Nephron (organoid): ENCODE results near the gene MALRD1.

Source experiments
- H3K27ac Mint-ChIP-seq, 3 experiments: 2 replicates each; pipeline ENCODE4 v1.8.0; 2020; ENCODE audit warnings: mixed read lengths in 3 of 3, mild to moderate bottlenecking in 2 of 3, moderate library complexity in 1 of 3
- H3K27me3 Mint-ChIP-seq: 2 replicates; pipeline ENCODE4 v1.8.0; 2021; ENCODE audit warnings: low read depth, mild to moderate bottlenecking, moderate library complexity, mixed read lengths
- H3K36me3 Mint-ChIP-seq: 2 replicates; pipeline ENCODE4 v1.8.0; 2020; ENCODE audit warnings: low read depth, mixed read lengths
- H3K4me1 Mint-ChIP-seq: 2 replicates; pipeline ENCODE4 v1.8.0; 2020; ENCODE audit warnings: mixed read lengths
- H3K4me3 Mint-ChIP-seq, 3 experiments: 2 replicates each; pipeline ENCODE4 v1.8.0; 2020; ENCODE audit warnings: mild to moderate bottlenecking in 3 of 3, mixed read lengths in 3 of 3, moderate library complexity in 2 of 3
- H3K9me3 Mint-ChIP-seq: 2 replicates; pipeline ENCODE4 v1.8.0; 2020; ENCODE audit warnings: mixed read lengths
- CTCF ChIP-seq, 3 experiments: fragments of 200-600 bp; sonication (generic); IDR thresholded peaks; one replicate each; pipeline ENCODE4 v1.5.0; 2021; ENCODE audit warnings: antibody characterized with exemption in 3 of 3; ENCODE audit not compliant: unreplicated experiment in 3 of 3

Gene MALRD1

DNA sequence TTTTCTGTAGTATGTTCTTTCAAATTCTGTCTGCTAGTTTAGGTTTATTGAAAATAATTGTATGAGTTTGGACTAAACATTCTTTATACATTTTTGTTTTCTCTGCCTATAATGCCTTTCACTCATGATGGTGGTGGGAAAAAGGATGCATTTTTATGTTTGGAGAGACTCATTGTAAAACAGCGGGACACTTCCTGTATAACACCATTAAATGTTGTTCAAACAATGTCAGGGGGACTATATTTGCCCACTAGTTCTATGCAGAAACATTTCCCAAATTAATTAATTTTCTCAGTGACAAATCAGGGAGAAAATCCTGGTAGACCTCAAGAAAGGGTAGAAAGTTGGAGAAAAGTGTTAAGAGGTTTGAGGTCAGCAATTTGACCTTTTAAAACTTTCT lies 207.7 kb downstream of the MALRD1 start:
- H3K36me3 Mint-ChIP-seq: no peaks in the 10 kb centered on the region
- peak overlapping the region; percentile 85 to 92 (median 87) for H3K27ac Mint-ChIP-seq
- TF ChIP-seq CTCF (IDR thresholded peaks at IDR 0.05; ENCODE audit: unreplicated experiment in 3 of 3): no peak
- no peak overlapping the region for H3K4me3 Mint-ChIP-seq
- H3K27me3 Mint-ChIP-seq: peaks cover 4% of the 10 kb centered on the region
- no peaks in the 10 kb centered on the region for H3K9me3 Mint-ChIP-seq
- peaks cover 26% of the 10 kb centered on the region for H3K4me1 Mint-ChIP-seq

DNA sequence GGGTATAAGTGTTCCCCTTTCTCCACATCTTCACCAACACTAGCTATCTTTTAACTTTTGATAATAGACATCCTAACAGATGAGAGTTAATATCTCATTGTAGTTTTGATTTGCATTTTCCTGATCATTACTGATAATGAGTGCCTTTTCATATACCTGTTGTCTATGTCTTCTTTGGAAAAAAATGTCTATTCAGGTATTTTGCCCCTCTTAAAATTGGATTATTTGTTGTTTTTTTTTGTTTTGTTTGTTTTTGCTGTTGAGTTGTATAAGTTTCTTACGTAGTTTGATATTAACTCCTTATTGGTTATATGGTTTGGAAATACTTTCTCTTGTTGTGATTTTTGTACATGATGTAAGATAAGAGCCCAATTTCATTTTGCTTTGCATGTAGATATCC lies 214.7 kb downstream of the MALRD1 start:
- H3K27me3 Mint-ChIP-seq: peaks cover 4% of the 10 kb centered on the region
- no peak for TF ChIP-seq CTCF (IDR thresholded peaks at IDR 0.05; ENCODE audit: unreplicated experiment in 3 of 3)
- H3K4me3 Mint-ChIP-seq: no peak overlapping the region
- H3K9me3 Mint-ChIP-seq: peaks cover 8% of the 10 kb centered on the region
- H3K4me1 Mint-ChIP-seq: no peaks in the 10 kb centered on the region
- no peaks in the 10 kb centered on the region for H3K36me3 Mint-ChIP-seq
- H3K27ac Mint-ChIP-seq: no peak overlapping the region

DNA sequence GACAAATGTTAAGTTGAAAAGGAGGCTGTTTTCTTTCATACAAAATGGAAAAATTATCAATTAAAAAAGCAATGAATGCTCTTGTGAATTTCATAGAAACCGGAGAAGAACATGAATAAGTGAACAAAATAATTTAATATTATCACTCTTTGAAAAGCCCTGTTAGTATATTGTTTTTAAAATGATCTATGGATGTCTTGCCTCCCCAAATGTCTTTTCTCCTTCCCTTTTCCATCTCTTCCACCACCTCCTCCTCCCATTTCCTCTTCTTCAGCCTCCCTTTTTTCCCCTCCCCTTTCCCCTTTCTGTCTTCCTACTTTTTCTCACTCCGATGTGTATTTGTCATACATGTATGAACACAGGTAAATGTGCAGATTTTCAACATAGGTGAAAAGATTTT lies 234.7 kb downstream of the MALRD1 start:
- peaks cover 10% of the 10 kb centered on the region for H3K4me1 Mint-ChIP-seq
- H3K36me3 Mint-ChIP-seq: no peaks in the 10 kb centered on the region
- no peaks in the 10 kb centered on the region for H3K27me3 Mint-ChIP-seq
- no peak for TF ChIP-seq CTCF (IDR thresholded peaks at IDR 0.05; ENCODE audit: unreplicated experiment in 3 of 3)
- H3K27ac Mint-ChIP-seq: no peak overlapping the region
- peaks cover 4% of the 10 kb centered on the region for H3K9me3 Mint-ChIP-seq
- H3K4me3 Mint-ChIP-seq: no peak overlapping the region

DNA sequence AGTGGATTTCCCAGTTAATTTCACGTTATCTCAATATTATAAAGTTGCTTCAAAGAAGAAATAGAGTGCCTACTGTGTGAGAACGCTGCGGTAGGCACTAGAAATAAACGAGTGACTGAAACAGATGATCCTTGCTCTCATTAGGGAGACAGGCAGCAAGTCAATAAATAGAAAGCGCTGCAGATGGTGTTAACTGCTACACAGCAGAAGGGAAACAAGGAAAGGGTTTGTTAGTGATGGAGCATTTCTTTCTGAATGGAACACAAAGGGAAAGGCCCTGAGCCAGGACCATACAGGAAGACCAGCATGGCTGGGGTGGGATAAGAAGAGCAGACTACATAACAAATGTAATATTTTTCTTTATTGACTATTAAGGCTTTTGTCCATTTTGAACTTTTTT lies 235.2 kb downstream of the MALRD1 start:
- no peaks in the 10 kb centered on the region for H3K36me3 Mint-ChIP-seq
- no peak for TF ChIP-seq CTCF (IDR thresholded peaks at IDR 0.05; ENCODE audit: unreplicated experiment in 3 of 3)
- no peaks in the 10 kb centered on the region for H3K27me3 Mint-ChIP-seq
- peaks cover 10% of the 10 kb centered on the region for H3K4me1 Mint-ChIP-seq
- no peak overlapping the region for H3K4me3 Mint-ChIP-seq
- H3K27ac Mint-ChIP-seq: no peak overlapping the region
- H3K9me3 Mint-ChIP-seq: peaks cover 4% of the 10 kb centered on the region

DNA sequence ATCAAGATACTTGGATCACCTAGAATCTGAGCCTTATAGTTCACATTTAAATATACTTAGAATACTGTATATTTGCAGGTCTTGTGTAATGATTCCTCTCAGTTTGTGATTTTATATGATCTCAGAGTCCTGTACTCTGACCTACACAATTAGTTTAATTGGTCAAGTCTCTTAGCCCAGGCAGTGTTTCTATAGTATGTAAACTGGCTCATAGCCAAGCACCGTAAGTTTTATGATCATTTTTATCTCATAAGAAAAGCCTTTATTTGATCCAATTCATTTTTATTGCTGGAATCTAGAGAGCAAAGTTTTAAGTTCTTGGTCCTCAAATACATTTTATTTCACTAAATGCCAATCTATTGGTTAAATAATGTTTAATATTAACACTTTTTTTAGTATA lies 242.2 kb downstream of the MALRD1 start:
- Mint-ChIP-seq H3K36me3 (no peaks in the 10 kb centered on the region), H3K9me3 (peaks cover 2% of the 10 kb centered on the region), H3K4me1 (peaks cover 6% of the 10 kb centered on the region), H3K27me3 (no peaks in the 10 kb centered on the region), H3K27ac (peak overlapping the region in 1 of 3 experiments; percentile 24), H3K4me3 (no peak overlapping the region)
- no peak for TF ChIP-seq CTCF (IDR thresholded peaks at IDR 0.05; ENCODE audit: unreplicated experiment in 3 of 3)

DNA sequence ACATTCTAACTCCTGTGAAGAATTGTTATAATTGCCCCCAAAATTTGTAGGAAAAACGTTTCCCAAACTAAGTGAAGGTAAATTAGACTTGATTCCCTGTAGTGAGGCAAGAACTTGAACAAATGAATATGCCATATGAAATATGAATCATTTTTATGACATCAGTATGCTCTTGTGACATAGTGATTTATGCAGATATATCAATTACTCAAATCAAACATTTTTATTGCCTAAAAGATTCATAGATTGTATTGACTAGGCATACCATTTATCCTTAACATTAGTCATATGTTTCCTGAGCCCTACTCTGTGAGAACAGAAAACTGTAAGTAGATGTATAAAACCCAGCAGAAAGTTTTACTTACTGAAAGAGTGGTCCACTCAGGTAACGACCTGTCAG lies 245.6 kb downstream of the MALRD1 start:
- Mint-ChIP-seq H3K9me3 (no peaks in the 10 kb centered on the region), H3K4me1 (peaks cover 5% of the 10 kb centered on the region), H3K4me3 (no peak overlapping the region)

More for the DNA sequence above, 245.6 kb downstream of the MALRD1 start:
- no peaks in the 10 kb centered on the region for H3K27me3 Mint-ChIP-seq
- H3K27ac Mint-ChIP-seq: no peak overlapping the region
- TF ChIP-seq CTCF (IDR thresholded peaks at IDR 0.05; ENCODE audit: unreplicated experiment in 3 of 3): no peak
- H3K36me3 Mint-ChIP-seq: no peaks in the 10 kb centered on the region
